ENCODE measurements around the gene TFCP2.

TFCP2 gene

GRCh38 chr12:51196547-51196946, 23.6 kb upstream of the TFCP2 start:
- no peak for DNase-seq (ENCODE audit: low spot score)

GRCh38 chr12:51195841-51196240, 22.9 kb upstream of the TFCP2 start:
- DNase-seq (ENCODE audit: low spot score): no peak

- DNase-seq (ENCODE audit: low spot score): no peak
These were observed 19.3 kb upstream of the TFCP2 start for GRCh38 chr12:51192284-51192671.

DNA sequence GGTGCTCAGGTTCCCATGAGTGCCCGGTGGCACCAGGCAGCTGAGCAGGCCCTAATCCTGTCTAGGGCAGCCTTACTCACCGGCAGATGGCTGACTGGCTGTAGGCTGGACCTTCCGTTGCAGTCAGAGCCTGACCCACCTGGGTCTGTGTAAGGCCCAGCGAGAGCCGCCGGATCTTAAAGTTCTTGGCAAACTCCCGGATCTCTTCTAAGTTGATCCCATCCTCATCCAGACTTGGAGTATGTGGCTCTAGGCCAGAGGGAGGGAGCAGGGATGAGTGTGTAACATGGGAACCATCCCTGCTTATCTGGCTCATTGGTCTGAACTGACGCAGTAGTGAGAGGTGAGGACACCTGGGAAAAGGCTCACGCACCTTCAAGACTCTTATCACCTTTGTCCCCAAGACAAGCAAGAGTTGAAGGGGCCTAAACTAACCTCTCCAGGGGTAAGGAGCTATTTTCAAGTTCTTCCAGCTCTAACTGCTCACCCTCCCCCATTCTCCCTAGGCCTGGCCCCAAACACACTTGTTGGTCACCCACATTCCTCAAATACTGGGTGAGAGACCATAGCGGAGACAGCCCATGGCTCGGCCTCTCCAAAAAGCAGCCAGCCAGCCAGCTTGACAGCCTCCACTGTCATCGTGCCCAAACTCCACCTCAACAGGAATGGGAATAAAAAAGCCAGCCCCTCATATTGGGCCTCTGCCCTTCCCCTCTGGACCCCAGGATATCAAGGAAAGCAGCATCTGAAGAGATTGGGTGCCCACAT, 18.8 kb upstream of the TFCP2 start:
- DNase-seq (ENCODE audit: low spot score): no peak

GRCh38 chr12:51190820-51191219, 17.9 kb upstream of the TFCP2 start:
- no peak for DNase-seq (ENCODE audit: low spot score)

- DNase-seq (ENCODE audit: low spot score): no peak
These were observed 16.9 kb upstream of the TFCP2 start for GRCh38 chr12:51189790-51190355.

DNA sequence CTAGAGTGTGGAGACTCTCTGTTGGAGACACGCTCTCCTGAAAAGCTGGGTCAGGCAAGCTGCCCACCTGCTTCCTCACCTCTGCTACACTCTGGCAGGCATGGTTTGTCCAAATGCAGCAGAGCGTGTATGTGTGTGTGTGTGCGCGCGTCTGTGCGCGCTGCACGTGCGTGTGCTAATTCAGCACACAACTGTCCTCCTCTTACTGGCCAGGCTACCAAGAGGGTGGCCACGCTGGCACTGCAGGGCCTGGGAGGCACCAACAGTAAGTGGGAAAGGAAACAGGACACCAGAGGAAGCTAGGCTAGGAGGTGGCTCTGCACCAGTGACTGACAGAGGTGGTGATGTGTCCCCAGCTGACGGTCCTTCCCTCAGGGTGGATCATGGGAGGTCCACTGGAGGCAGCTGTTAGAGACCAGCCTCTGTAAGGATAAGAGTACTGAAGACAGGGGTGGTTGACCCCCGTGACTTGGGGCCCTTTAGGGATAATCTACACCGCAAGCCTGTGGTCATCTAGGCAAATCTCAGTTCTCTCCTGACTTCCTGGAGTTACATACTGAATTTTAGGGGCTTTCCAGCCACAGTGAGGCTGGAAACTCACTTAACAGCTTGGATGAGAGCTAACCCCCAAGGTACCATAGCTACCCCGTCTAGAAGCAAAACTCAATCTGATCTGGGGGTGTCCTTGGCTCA, 15.6 kb upstream of the TFCP2 start:
- no peak for DNase-seq (ENCODE audit: low spot score)

DNA sequence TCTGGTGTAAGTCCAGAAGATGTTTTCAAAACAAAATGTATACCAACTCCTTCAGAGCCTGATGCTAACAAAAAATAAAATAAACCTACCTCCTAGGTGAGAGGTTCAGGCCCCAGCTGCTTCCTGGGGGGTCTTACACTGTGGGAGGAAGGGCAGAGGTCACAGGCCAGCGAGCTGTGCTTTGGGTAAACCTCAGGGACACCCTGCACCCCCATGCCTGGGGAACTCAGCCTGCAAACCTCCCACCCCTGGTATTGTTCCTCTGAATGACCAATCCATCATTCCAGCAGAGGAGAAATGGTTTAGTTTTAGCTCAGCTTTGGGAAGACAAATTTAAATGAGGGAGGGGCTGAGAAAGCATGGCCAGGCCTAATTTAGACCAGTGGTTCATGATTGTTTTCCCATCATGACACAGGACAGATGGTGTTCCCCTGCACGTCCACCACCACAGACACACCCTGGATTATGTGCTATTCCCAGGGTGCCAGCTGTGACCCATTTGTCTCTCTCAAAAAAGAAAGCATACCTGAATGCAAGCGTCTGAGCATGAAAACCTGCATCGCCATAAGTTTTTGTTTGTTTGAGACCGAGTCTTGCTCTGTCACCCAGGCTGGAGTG, 14.5 kb upstream of the TFCP2 start:
- DNase-seq (ENCODE audit: low spot score): no peak

GRCh38 chr12:51186465-51187085, 13.6 kb upstream of the TFCP2 start:
- DNase-seq (ENCODE audit: low spot score): no peak

- no peak for DNase-seq (ENCODE audit: low spot score)
These were observed 12.3 kb upstream of the TFCP2 start for GRCh38 chr12:51185171-51185717.

DNA sequence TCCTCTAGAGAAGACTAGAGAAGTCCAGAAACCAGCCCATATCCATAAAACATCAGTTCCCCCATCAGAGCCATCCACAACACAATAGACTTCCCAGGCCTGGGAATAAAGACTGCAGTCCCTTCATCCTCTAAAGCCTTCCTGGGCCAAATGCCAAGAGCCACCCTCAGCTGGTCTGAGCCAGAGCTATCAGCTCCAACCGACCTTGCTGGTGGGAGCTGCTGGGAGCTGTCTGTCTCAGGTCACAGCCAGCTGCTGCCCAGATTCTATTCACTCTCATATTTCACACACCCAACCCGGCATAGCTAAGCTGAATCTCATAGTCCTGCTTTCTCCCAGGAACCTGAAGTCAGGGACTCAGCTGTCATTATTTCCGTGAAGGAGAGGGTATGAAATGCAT, 10.9 kb upstream of the TFCP2 start:
- DNase-seq (ENCODE audit: low spot score): no peak

DNA sequence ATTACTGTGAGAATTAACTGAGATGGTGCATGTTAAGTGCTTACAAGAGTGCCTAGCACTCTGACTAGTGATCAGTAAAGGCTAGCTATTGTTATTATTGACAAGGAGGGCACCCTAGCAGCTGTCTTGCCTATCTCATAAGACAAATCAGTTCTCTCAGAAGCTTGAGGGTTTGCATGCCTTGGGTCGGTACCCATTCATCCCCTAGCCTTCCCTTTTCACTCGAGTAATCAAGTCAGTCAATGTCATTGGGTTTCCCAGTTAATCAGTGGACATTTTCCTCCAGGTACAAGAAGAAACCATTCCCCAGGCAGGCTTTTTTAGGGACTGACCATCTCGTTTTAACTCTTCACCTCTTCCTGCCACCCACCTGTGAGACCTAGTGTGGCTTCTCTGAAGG, 10.4 kb upstream of the TFCP2 start:
- DNase-seq (ENCODE audit: low spot score): no peak

DNA sequence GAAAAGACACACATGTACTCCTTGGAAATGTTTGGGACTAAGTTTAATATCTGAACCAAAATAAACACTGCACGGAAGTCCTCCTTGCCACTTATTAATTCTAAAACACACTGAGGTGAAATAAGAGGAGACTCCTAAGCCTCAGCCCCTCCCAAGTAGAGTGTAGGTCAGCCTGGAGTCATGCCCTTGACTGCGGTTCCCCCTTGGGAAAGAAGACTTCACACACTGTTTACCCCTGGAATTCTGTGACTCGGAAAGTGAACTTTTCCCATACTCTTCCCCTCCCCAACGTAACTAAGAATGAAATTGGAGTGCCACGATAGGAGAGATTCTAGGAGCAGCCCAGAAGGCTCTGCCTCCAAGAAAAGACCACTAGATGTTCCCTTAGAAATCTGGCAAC, 8.6 kb upstream of the TFCP2 start:
- DNase-seq (ENCODE audit: low spot score): no peak

DNA sequence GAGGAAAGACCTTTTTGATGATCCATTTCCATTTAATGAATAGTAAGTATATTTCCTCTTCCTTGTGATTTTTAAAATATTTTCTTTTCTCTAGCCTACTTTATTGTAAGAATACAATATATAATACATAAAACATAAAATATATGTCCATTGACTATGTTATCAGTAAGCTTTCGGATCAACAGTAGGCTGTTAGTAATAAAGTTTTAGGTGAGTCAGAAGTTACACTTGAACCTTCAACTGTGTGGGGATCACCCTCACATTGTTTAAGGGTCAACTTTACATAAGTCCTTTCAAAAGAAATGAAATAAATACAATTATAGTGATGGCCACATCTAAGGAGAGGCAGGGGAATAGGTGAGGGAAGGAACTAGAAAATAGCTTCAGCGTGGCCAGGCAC, 5.0 kb upstream of the TFCP2 start:
- DNase-seq (ENCODE audit: low spot score): no peak

GRCh38 chr12:51174501-51174900, 1.6 kb upstream of the TFCP2 start:
- no peak for DNase-seq (ENCODE audit: low spot score)

GRCh38 chr12:51171884-51172514, 936 bp downstream of the TFCP2 start:
- no peak for DNase-seq (ENCODE audit: low spot score)

- DNase-seq (ENCODE audit: low spot score): no peak
These were observed 9.1 kb downstream of the TFCP2 start for GRCh38 chr12:51163795-51164194.

GRCh38 chr12:51162217-51162616, 10.7 kb downstream of the TFCP2 start:
- no peak for DNase-seq (ENCODE audit: low spot score)

- no peak for DNase-seq (ENCODE audit: low spot score)
These were observed 12.0 kb downstream of the TFCP2 start for GRCh38 chr12:51160814-51161459.

DNA sequence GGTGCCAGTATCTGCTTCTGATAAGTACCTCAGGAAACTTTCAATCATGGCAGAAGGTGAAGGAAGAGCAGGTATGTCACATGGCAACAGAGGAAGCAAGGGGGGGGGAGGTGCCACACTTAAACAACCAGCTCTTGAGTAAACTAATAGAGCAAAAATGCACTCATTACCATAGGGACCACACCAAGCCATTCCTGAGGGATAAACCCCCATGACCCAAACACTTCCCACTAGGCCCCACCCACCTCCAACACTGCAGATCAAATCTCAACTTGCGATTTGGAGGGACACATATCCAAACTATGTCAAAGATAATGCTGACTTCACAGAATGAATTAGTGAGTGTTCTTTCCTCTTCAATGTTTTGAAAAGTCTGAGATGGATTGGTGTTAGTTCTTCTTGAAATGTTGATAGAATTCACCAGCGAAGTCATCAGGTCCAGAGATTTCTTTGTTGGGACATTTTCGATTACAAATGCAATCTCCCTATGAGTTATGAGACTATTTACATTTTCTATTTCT, 16.6 kb downstream of the TFCP2 start:
- DNase-seq (ENCODE audit: low spot score): no peak

DNA sequence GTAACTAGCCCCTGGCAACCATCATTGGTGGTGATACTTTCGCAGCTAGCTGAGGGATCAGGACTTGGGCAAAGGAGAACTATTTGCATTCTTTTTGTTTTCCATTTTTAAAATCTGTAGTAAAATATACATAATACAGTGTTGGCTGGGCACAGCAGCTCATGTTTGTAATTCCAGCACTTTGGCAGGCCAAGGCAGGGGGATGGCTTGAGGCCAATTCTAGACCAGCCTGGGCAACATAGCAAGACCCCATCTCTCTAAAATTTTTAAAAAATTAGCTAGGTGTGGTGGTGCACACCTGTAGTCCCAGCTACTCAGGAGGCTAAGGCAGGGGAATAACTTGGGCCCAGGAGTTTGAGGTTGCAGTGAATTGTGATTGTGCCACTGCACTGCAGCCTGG, 20.0 kb downstream of the TFCP2 start:
- no peak for DNase-seq (ENCODE audit: low spot score)
